Limb (tissue), 2 donors: ENCODE measurements around the gene SP2.

Experiments used
- DNase-seq, 2 donors: peaks; one replicate each; pipeline ENCODE4 v3.0.0-alpha.2; 2016; ENCODE audit errors: extremely low spot score in 2 of 2

Gene SP2

GRCh38 chr17:47889734-47890529 is 6.1 kb upstream of the SP2 start:
- DNase-seq: peak; percentile 75 to 92

GRCh38 chr17:47891545-47892088 is 4.4 kb upstream of the SP2 start:
- no peak for DNase-seq

GRCh38 chr17:47894498-47895346 is 1.3 kb upstream of the SP2 start:
- no peak for DNase-seq

GRCh38 chr17:47895347-47895855 is 635 bp upstream of the SP2 start:
- DNase-seq: no peak

GRCh38 chr17:47896672-47897490 is 845 bp downstream of the SP2 start:
- no peak for DNase-seq

- no peak for DNase-seq
Observed at GRCh38 chr17:47897561-47897960, 1.5 kb downstream of the SP2 start.

GRCh38 chr17:47898241-47898640 is 2.2 kb downstream of the SP2 start:
- DNase-seq: no peak

- DNase-seq: no peak
Observed at GRCh38 chr17:47899643-47900042, 3.6 kb downstream of the SP2 start.

GRCh38 chr17:47901423-47901822 is 5.4 kb downstream of the SP2 start:
- DNase-seq: no peak

- no peak for DNase-seq
Observed at GRCh38 chr17:47902039-47902744, 6.2 kb downstream of the SP2 start.

GRCh38 chr17:47905221-47905733 is 9.2 kb downstream of the SP2 start:
- DNase-seq: peak; percentile 51 to 54

GRCh38 chr17:47906443-47906842 is 10.4 kb downstream of the SP2 start:
- no peak for DNase-seq

GRCh38 chr17:47907932-47908562 is 12.0 kb downstream of the SP2 start:
- no peak for DNase-seq

GRCh38 chr17:47913050-47913449 is 17.0 kb downstream of the SP2 start:
- DNase-seq: no peak

- DNase-seq: no peak
Observed at GRCh38 chr17:47914306-47914948, 18.4 kb downstream of the SP2 start.

- no peak for DNase-seq
Observed at GRCh38 chr17:47915776-47916398, 19.9 kb downstream of the SP2 start.

GRCh38 chr17:47916489-47917208 is 20.6 kb downstream of the SP2 start:
- DNase-seq: no peak

GRCh38 chr17:47917581-47917980 is 21.5 kb downstream of the SP2 start:
- DNase-seq: no peak
